Neural cell (in vitro differentiated cells): ENCODE results near the gene PDCD1.

Source experiments
- CTCF ChIP-seq: fragments of 450-650 bp; IDR thresholded peaks from 2 replicates; pipeline ENCODE4 v1.5.1; 2014; ENCODE audit warnings: antibody characterized with exemption, mild to moderate bottlenecking, moderate library complexity; ENCODE audit not compliant: poor library complexity, severe bottlenecking
- EZH2 ChIP-seq: fragments of 200-600, 300-800 bp; shearing (Covaris generic), sonication (generic); IDR thresholded peaks from 2 replicates; pipeline ENCODE4 v1.6.1; 2014; ENCODE audit warnings: antibody characterized with exemption, low read length, borderline replicate concordance, mild to moderate bottlenecking; ENCODE audit not compliant: insufficient read depth, poor library complexity, severe bottlenecking
- RAD21 ChIP-seq: fragments of 450-650 bp; conservative IDR thresholded peaks from 2 replicates; pipeline ENCODE4 v1.6.1; 2014; ENCODE audit warnings: antibody characterized with exemption, mild to moderate bottlenecking, moderate library complexity
- REST ChIP-seq: IDR thresholded peaks from 2 replicates; pipeline ENCODE4 v1.6.1; 2012; ENCODE audit warnings: borderline replicate concordance

- no peak for TF ChIP-seq REST
- TF ChIP-seq EZH2, result no peak
- no peak for TF ChIP-seq CTCF
- TF ChIP-seq RAD21, result no peak
These were observed 48.3 kb upstream of the PDCD1 start for GRCh38 chr2:241906826-241907570.
